ENCODE results near the gene CD79B.
"Not testable (repeated sequence)": the region's sequence is repeated elsewhere in the genome, so short reads cannot be mapped to it uniquely, and the experiment has no call there.

CD79B gene

GRCh38 chr17:63930951-63931575, 1.1 kb downstream of the CD79B start:
- DNase-seq = no peak

DNA sequence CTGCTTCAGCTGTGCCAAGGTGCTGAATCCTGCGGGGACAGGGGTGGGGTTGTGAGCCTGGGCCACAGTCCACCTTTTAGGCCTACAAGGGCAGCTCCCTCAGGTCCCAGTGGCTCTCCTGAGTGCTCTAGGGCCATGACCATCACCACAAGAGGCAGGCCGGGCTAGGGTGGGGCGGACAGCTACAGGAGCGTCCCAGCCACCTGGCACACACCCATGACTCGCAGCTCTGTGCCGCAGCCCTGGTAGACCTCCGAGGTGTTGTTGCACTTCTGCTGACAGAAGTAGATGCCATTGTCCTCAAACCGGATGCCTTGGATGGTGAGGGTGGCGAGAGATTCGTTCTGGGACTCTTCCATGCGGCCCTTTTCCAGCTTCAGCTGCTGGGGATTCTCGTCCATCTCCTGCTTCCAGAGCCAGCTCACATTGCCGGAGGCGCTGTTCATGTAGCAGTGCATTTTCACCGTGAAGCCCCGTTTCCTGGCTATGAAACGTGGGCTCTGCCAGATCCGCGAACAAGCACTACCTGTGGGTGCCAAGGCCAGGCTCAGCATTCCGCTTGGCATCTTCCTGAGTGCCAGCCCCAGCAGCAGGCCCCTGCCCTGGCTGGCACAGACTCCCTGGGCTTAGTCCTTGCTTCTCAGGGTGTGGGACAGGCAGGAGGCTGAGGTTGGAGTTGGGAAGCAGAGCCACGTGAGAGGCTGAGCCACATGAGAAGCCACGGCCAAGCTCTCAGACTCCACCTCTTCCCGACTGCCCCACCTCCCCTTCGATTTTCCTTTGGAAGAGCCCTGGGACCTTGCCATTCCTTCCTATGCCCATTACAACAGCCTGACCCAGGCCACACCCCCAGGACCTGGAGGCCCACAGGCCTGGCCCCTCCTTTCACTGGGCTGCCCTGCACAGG, 2.0 kb downstream of the CD79B start:
- no peak for DNase-seq

DNA sequence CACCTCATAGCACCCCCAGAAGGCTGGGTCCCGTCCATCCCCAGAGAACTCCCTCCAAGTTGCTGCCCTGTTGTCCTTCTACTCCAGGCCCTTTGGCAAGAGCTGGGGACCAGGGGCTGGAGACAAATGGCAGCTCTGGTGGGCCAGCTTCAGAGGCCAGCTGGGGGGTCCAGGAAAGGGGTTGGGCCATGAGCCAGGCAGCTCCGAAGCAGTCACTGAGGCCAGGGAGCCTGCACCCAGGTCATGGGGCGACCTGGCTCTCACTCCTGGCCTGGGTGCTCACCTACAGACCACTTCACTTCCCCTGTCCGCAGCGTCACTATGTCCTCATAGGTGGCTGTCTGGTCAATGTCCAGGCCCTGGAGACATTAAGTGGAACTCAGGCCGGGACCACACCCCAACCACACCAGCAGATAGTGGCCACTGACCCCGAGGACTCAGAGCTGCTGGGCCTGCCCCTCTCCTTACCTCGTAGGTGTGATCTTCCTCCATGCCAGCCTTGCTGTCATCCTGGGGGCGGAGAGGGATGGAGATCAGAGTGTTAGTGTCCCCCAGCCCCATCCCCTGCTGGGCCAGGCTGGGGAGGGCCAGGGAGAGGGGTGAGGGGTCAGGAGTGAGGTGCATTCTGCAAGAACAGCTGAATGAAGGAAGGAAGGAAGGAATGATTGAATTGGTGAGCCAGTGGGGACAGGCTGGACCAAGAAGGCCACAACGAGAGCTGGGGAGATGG, 3.0 kb downstream of the CD79B start:
- DNase-seq = no peak

DNA sequence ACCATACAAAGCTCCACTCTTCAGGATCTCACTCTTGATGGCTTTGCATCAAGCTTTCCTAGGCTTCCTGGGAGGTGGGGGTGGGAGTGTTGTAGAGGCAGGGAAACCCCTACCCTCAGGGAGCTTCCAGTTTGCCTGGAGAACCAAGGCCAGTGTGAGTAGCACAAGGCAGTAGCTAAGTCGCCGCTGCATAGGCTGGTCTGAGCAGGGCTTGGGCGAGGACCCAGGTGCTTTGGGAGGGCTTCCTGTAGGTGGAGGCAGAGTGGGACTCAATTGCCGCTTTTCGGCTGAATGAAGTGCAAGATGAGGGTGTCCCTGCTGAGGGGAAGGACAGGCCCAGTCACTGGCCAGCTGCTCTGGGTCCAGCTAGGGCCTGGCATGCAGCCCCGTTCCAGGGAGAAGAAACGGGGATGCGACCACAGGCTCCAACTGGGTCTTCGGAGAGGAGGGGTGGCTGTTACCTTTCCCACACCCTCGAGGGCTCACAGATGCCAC, 3.9 kb downstream of the CD79B start:
- no peak for DNase-seq

DNA sequence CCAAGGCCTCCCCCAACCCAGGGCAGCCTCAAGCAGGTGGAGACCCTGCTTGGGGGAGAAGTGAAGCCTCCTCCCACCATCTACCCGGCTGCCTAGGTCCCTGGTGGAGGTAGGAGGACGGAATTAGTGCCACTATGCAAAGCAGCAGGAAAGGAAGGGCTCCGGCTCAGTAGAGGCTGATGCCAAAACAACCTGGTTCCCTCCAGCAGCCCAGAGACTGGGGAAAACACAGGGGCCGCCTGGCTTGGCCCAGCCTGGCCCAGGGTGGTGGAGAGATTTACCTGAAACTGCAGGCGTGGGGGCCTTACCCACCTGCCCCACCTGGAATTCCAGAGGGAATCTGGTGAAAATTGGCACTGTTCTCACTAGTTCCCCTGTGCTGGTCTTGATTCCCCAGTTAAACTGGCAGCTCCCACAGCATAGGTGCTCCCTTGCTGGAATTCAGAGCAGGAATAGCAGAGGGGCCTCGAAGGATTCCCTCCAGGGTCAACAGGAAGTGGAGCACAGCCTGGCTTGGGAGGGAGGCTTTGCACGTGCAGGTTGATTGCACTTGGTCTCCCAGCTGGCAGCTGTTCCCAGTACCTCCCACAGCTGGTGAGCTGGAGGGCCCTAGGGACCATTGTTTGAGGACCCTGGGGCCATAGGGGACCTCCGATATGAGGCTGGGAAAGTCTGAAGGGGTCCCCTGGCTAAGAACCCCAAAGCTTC, 4.5 kb downstream of the CD79B start:
- DNase-seq = no peak

DNA sequence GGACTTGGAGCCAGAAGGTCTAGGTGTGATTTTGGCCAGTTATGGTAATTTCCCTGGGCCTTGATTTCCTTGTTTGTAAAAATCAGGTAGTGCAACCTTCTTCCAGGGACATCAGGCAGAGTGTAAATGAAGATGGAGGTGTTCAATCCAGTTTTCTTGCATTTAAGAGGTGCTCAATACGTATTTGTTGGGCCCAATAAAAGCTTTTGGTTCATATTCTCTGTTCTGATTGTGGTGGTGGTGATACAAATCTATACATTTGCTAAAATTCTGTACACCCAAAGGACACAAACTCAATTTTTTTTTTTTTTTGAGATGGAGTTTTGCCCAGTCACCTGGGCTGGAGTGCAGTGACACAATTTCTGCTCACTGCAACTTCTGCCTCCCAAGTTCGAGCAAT, 6.0 kb downstream of the CD79B start:
- DNase-seq = no peak

DNA sequence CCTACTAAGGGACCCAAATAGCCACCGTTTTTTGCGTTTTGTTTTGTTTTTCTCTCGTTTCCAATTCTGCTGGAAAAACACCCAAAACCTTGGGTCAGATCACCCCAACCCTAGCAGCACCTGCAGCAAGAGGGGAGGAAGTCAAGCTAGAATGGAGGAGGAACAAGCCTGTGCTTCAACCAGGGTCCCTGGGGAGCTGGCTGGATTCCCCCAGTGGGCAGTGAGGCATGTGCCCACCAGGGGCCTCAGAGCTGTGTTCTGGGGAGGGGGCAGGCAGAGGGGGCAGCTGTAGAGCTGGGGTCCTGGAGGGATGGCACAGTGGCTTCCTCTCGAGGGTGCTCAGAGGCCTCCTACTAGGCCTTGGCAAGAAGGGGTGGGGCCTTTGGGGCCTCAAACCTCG, 6.5 kb downstream of the CD79B start:
- no peak for DNase-seq

GRCh38 chr17:63922402-63922801, 9.7 kb downstream of the CD79B start:
- DNase-seq = not testable (repeated sequence)

DNA sequence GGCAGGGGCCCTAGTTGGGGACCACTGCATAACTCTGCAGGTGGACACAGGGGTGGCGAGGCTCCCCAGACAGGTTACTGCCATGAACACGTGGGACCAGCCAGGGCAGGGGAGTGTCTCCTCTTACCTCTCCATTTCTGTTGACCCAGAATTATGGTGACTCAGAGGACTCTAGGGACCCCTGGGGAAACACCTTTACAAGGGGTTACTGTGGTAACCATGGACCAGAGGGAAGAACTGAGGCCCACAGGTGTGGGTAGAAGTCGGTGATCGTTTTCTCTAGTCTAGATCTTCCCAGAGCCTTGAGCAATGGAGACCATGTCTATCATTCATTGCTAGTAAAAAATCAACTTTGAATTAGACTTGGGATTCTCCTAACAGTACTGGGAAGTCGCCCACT, 11.4 kb downstream of the CD79B start:
- DNase-seq = not testable (repeated sequence)

GRCh38 chr17:63920050-63920449, 12.1 kb downstream of the CD79B start:
- not testable (repeated sequence) for DNase-seq

- DNase-seq = no peak
These were observed 12.8 kb downstream of the CD79B start for GRCh38 chr17:63919311-63919723.

GRCh38 chr17:63918789-63919305, 13.3 kb downstream of the CD79B start, which contains the start of gene GH1:
Gene GH1 (minus strand): TSS chr17:63918839. CDS start chr17:63918776, 63 bp downstream.
- DNase-seq = not testable (repeated sequence)

DNA sequence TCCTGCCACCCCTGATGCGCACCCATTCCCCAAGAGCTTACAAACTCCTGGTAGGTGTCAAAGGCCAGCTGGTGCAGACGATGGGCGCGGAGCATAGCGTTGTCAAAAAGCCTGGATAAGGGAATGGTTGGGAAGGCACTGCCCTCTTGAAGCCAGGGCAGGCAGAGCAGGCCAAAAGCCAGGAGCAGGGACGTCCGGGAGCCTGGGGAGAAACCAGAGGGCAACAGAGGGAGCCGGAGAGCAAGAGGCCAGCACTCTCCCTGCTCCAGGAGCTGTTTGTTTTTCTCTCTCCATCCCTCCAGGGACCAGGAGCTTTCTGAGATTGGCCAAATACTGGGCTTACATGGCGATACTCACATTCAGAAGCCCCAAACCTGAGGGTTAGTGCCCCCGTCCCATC, 13.8 kb downstream of the CD79B start:
- DNase-seq = no peak

DNA sequence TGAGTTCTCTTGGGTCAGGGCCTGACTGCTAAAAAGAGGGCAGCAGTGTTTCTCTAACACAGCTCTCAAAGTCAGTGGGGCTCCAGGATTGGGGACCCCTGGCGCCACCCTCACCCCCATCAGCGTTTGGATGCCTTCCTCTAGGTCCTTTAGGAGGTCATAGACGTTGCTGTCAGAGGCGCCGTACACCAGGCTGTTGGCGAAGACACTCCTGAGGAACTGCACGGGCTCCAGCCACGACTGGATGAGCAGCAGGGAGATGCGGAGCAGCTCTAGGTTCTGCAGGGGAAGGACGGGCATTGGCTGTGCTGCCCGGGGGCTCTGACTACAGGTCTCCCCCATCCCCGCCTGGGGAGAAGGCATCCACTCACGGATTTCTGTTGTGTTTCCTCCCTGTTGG, 14.5 kb downstream of the CD79B start:
- no peak for DNase-seq

- not testable (repeated sequence) for DNase-seq
These were observed 14.9 kb downstream of the CD79B start for GRCh38 chr17:63917206-63917605.

DNA sequence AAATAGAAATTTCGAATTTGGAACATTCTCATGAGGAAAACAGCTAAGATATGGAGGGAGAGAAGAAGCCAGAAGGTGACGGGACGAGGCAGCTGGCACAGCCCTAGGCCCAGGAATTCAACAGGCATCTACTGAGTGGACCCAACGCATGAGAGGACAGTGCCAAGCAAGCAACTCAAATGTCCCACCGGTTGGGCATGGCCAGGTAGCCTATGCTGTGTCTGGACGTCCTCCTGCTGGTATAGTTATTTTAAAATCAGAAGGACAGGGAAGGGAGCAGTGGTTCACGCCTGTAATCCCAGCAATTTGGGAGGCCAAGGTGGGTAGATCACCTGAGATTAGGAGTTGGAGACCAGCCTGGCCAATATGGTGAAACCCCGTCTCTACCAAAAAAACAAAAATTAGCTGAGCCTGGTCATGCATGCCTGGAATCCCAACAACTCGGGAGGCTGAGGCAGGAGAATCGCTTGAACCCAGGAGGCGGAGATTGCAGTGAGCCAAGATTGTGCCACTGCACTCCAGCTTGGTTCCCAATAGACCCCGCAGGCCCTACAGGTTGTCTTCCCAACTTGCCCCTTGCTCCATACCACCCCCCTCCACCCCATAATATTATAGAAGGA, 15.5 kb downstream of the CD79B start:
- DNase-seq = no peak

GRCh38 chr17:63915753-63916152, 16.4 kb downstream of the CD79B start:
- not testable (repeated sequence) for DNase-seq

GRCh38 chr17:63914471-63914870, 17.7 kb downstream of the CD79B start:
- DNase-seq = no peak

DNA sequence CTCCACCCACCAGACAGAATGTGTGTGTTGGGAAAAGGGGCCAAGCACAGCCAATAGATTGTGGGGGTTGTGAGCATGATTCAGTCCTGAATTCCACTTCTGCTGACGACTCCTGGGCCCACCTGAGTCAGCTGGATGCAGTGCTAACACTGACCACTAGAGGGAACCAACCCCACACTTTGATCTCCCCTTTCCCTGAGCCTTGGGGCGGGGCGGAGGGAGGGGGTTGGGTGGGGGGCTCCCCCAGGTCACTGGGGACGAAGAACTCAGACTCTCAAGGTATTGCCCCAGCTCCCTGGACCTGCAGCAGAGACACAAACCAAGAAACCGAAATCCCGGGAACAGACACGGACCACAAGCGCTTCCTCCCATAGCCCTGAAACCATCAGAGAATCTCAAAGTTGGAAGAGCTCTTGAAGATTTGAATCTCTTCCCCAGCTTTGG, 20.5 kb downstream of the CD79B start:
- no peak for DNase-seq

GRCh38 chr17:63911041-63911635, 21.0 kb downstream of the CD79B start, which contains the start of gene CSHL1:
Gene CSHL1 (minus strand): TSS chr17:63911258. CDS start chr17:63911196, 62 bp downstream.
- no peak for DNase-seq

DNA sequence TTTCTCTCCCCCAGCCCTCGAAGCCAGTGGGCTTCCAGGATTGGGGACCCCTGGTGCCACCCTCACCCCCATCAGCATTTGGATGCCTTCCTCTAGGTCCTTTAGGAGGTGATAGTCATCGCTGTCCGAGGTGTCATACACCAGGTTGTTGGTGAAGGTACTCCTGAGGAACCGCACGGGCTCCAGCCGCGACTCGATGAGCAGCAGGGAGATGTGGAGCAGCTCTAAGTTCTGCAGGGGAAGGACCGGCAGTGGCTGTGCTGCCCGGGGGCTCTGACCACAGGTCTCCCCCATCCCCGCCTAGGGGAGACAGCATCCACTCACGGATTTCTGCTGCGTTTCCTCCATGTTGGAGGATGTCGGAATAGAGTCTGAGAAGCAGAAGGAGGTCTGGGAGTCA, 22.0 kb downstream of the CD79B start:
- no peak for DNase-seq
